SKM-1 (cell line): Measurements from ENCODE around the gene LEKR1.
"Not testable (repeated sequence)": the region's sequence is repeated elsewhere in the genome, so short reads cannot be mapped to it uniquely, and the experiment has no call there.

Experiments
- DNase-seq: peaks from one replicate; lab custom pipeline; 2025; ENCODE audit not compliant: unreplicated experiment; lab: John Stamatoyannopoulos, UW

LEKR1 gene

GRCh38 chr3:156897851-156898250 lies 71.7 kb downstream of the LEKR1 start:
- DNase-seq: not testable (repeated sequence)

- DNase-seq: no peak
Observed at GRCh38 chr3:156898296-156898880, 72.2 kb downstream of the LEKR1 start.

GRCh38 chr3:156899951-156900350 lies 73.8 kb downstream of the LEKR1 start:
- DNase-seq: no peak

- DNase-seq: no peak
Observed at GRCh38 chr3:156902916-156903315, 76.8 kb downstream of the LEKR1 start.

- DNase-seq: no peak
Observed at GRCh38 chr3:156906275-156906674, 80.1 kb downstream of the LEKR1 start.

GRCh38 chr3:156908398-156908797 lies 82.2 kb downstream of the LEKR1 start:
- no peak for DNase-seq

GRCh38 chr3:156910022-156910421 lies 83.9 kb downstream of the LEKR1 start:
- no peak for DNase-seq

GRCh38 chr3:156910831-156911230 lies 84.7 kb downstream of the LEKR1 start:
- DNase-seq: not testable (repeated sequence)

GRCh38 chr3:156914300-156914699 lies 88.1 kb downstream of the LEKR1 start:
- not testable (repeated sequence) for DNase-seq

GRCh38 chr3:156915372-156915771 lies 89.2 kb downstream of the LEKR1 start:
- DNase-seq: no peak

GRCh38 chr3:156918746-156919145 lies 92.6 kb downstream of the LEKR1 start:
- DNase-seq: no peak

- no peak for DNase-seq
Observed at GRCh38 chr3:156919818-156920217, 93.7 kb downstream of the LEKR1 start.

GRCh38 chr3:156920399-156920798 lies 94.2 kb downstream of the LEKR1 start:
- DNase-seq: no peak

GRCh38 chr3:156923349-156923748 lies 97.2 kb downstream of the LEKR1 start:
- DNase-seq: no peak

- no peak for DNase-seq
Observed at GRCh38 chr3:156938724-156939123, 112.6 kb downstream of the LEKR1 start.

- no peak for DNase-seq
Observed at GRCh38 chr3:156939315-156939714, 113.2 kb downstream of the LEKR1 start.

- no peak for DNase-seq
Observed at GRCh38 chr3:156941311-156941710, 115.2 kb downstream of the LEKR1 start.

GRCh38 chr3:156948402-156949210 lies 122.5 kb downstream of the LEKR1 start:
- no peak for DNase-seq

- DNase-seq: no peak
Observed at GRCh38 chr3:156952011-156952410, 125.9 kb downstream of the LEKR1 start.

- DNase-seq: no peak
Observed at GRCh38 chr3:156957715-156958114, 131.6 kb downstream of the LEKR1 start.

GRCh38 chr3:156963096-156963495 lies 136.9 kb downstream of the LEKR1 start:
- DNase-seq: no peak

GRCh38 chr3:156964577-156964976 lies 138.4 kb downstream of the LEKR1 start:
- DNase-seq: no peak

- not testable (repeated sequence) for DNase-seq
Observed at GRCh38 chr3:156966349-156966748, 140.2 kb downstream of the LEKR1 start.
